WTC11 (cell line): ENCODE data around the gene PYGB. TPM values are rescaled to one million over a fixed set of nuclear protein-coding genes. Genes with fewer than 3 reads are reported as not detected.

Experiments used
- ATAC-seq: fragments of 200-7000 bp; cut with Tn5 transposase; 2 replicates; pipeline ENCODE4 v1.10.0; 2021; ENCODE audit warnings: mild to moderate bottlenecking, moderate library complexity
- CTCF ChIA-PET: fragments of 300-600 bp; sonication (Branson Sonifier 250); formaldehyde crosslinking; loops from one replicate; lab custom pipeline; 2021; ENCODE audit warnings: antibody characterized with exemption; lab: Charles Lee
- POLR2A ChIA-PET: fragments of 350-600 bp; sonication (Branson Sonifier 250); formaldehyde crosslinking; loops from one replicate; lab custom pipeline; 2021; ENCODE audit warnings: antibody characterized with exemption; lab: Charles Lee
- DNase-seq: peaks from one replicate; pipeline ENCODE4 v3.0.0; 2021; ENCODE audit warnings: low spot score
- H3K27ac Mint-ChIP-seq: 2 replicates; pipeline ENCODE4 v1.8.0; 2021; ENCODE audit warnings: mixed read lengths
- H3K27me3 Mint-ChIP-seq: 2 replicates; pipeline ENCODE4 v1.8.0; 2021; ENCODE audit warnings: low read depth, mild to moderate bottlenecking, moderate library complexity, mixed read lengths
- H3K36me3 Mint-ChIP-seq: 2 replicates; pipeline ENCODE4 v1.8.0; 2021; ENCODE audit warnings: mixed read lengths
- H3K4me1 Mint-ChIP-seq: 2 replicates; pipeline ENCODE4 v1.8.0; 2022; ENCODE audit warnings: mixed read lengths
- H3K4me3 Mint-ChIP-seq: 2 replicates; pipeline ENCODE4 v1.8.0; 2021; ENCODE audit warnings: mild to moderate bottlenecking, moderate library complexity, mixed read lengths
- H3K9me3 Mint-ChIP-seq: 2 replicates; pipeline ENCODE4 v1.8.0; 2021; ENCODE audit warnings: mixed read lengths
- ATF1 ChIP-seq: sonication (generic); formaldehyde crosslinking; IDR thresholded peaks from 2 replicates; pipeline ENCODE4 v1.8.1; 2023; ENCODE audit warnings: mild to moderate bottlenecking, moderate library complexity, missing genetic modification reagents
- CREM ChIP-seq: sonication (generic); formaldehyde crosslinking; IDR thresholded peaks from 2 replicates; pipeline ENCODE4 v1.8.1; 2022; ENCODE audit warnings: mild to moderate bottlenecking, missing genetic modification reagents, moderate library complexity
- EMX1 ChIP-seq: fragments of 250-450 bp; sonication (Bioruptor Pico); IDR thresholded peaks from 2 replicates; pipeline ENCODE4 v1.8.0; 2021; ENCODE audit warnings: mild to moderate bottlenecking
- FOXK1 ChIP-seq: sonication (generic); formaldehyde crosslinking; IDR thresholded peaks from 2 replicates; pipeline ENCODE4 v1.8.0; 2022; ENCODE audit warnings: mild to moderate bottlenecking, moderate library complexity, missing genetic modification reagents
- GTF2I ChIP-seq: fragments of 250-450 bp; sonication (Bioruptor Pico); conservative IDR thresholded peaks from 2 replicates; pipeline ENCODE4 v1.4.0; 2021; ENCODE audit warnings: mild to moderate bottlenecking
- NFATC4 ChIP-seq: fragments of 250-450 bp; sonication (Bioruptor Pico); IDR thresholded peaks from 2 replicates; pipeline ENCODE4 v1.9.0; 2021; ENCODE audit warnings: mild to moderate bottlenecking
- NFE2L1 ChIP-seq: sonication (generic); formaldehyde crosslinking; IDR thresholded peaks from 2 replicates; pipeline ENCODE4 v1.8.1; 2023; ENCODE audit warnings: missing genetic modification reagents
- NR3C1 ChIP-seq: sonication (generic); formaldehyde crosslinking; conservative IDR thresholded peaks from 2 replicates; pipeline ENCODE4 v1.8.1; 2023; ENCODE audit warnings: low read depth, mild to moderate bottlenecking, missing genetic modification reagents
- PRRX2 ChIP-seq: fragments of 250-450 bp; sonication (Bioruptor Pico); IDR thresholded peaks from 2 replicates; pipeline ENCODE4 v1.8.0; 2021; ENCODE audit warnings: mild to moderate bottlenecking
- RELA ChIP-seq: sonication (generic); formaldehyde crosslinking; IDR thresholded peaks from 2 replicates; pipeline ENCODE4 v1.8.1; 2022; ENCODE audit warnings: missing genetic modification reagents, mild to moderate bottlenecking, borderline replicate concordance
- TEAD1 ChIP-seq: sonication (generic); formaldehyde crosslinking; IDR thresholded peaks from 2 replicates; pipeline ENCODE4 v1.8.0; 2022; ENCODE audit warnings: mild to moderate bottlenecking, missing genetic modification reagents
- ZNF121 ChIP-seq: sonication (generic); formaldehyde crosslinking; IDR thresholded peaks from 2 replicates; pipeline ENCODE4 v1.8.0; 2023; ENCODE audit warnings: missing genetic modification reagents
- ZNF317 ChIP-seq: sonication (generic); formaldehyde crosslinking; IDR thresholded peaks from 2 replicates; pipeline ENCODE4 v1.8.1; 2023; ENCODE audit warnings: low read depth, mild to moderate bottlenecking, moderate library complexity, missing genetic modification reagents, borderline replicate concordance
- ZNF423 ChIP-seq: fragments of 250-450 bp; sonication (Bioruptor Pico); IDR thresholded peaks from 2 replicates; pipeline ENCODE4 v2.1.2; 2022; ENCODE audit warnings: mild to moderate bottlenecking, moderate library complexity
- total RNA-seq: library from RNA; stranded (reverse); gene quantifications from 3 replicates; pipeline ENCODE4 v1.2.3, GENCODE V29; 2021
- TF ChIP-seq, protein P1 (sequence below): sonication (generic); formaldehyde crosslinking; IDR thresholded peaks from 2 replicates; pipeline ENCODE4 v1.8.1; 2023; ENCODE audit warnings: mild to moderate bottlenecking, missing genetic modification reagents
- TF ChIP-seq, protein P2 (sequence below): sonication (generic); formaldehyde crosslinking; IDR thresholded peaks from 2 replicates; pipeline ENCODE4 v1.8.1; 2023; ENCODE audit warnings: mild to moderate bottlenecking, moderate library complexity, missing genetic modification reagents
- TF ChIP-seq, protein P3 (sequence below): sonication (generic); formaldehyde crosslinking; IDR thresholded peaks from 2 replicates; pipeline ENCODE4 v1.8.0; 2022; ENCODE audit warnings: mild to moderate bottlenecking, missing genetic modification reagents
- TF ChIP-seq, protein P4 (sequence below): sonication (generic); formaldehyde crosslinking; IDR thresholded peaks from 2 replicates; pipeline ENCODE4 v1.8.1; 2022; ENCODE audit warnings: mild to moderate bottlenecking, moderate library complexity, missing genetic modification reagents
- TF ChIP-seq, protein P5 (sequence below): sonication (generic); formaldehyde crosslinking; IDR thresholded peaks from 2 replicates; pipeline ENCODE4 v1.8.0; 2022; ENCODE audit warnings: mild to moderate bottlenecking, missing genetic modification reagents

The PYGB gene
- total RNA-seq, 1 experiment from 2014 or later: 48.5 TPM

DNA sequence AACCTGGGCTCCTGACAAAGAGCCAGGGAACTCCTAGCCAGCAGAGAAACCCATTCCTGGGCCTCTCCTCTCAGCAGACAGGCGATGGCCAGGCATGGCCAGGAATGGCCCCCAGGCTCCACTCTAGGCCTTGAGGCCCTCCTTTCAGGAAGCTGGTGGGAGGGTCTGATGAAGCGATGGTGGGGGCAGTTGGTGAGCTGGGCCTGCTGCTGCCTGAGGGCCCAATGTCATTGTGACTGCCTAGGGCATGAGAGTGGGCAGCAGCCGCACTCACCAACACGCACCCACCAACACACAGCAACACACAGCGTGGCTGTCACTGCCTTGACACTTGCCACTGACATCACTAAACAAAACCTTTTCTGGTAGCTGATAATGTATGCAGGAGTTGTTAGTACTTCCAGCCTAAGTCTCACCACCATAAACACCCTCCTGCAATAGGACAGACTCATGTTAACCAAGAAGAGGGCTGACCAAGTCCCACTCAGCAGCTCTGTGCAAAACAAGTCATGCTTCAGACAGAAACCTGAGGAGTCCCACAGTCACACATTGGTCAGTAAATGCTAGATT lies 73.5 kb downstream of the PYGB start (continued):
- TF ChIP-seq, protein P1, sequence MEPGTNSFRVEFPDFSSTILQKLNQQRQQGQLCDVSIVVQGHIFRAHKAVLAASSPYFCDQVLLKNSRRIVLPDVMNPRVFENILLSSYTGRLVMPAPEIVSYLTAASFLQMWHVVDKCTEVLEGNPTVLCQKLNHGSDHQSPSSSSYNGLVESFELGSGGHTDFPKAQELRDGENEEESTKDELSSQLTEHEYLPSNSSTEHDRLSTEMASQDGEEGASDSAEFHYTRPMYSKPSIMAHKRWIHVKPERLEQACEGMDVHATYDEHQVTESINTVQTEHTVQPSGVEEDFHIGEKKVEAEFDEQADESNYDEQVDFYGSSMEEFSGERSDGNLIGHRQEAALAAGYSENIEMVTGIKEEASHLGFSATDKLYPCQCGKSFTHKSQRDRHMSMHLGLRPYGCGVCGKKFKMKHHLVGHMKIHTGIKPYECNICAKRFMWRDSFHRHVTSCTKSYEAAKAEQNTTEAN (CRISPR knock-in tag): no peak

DNA sequence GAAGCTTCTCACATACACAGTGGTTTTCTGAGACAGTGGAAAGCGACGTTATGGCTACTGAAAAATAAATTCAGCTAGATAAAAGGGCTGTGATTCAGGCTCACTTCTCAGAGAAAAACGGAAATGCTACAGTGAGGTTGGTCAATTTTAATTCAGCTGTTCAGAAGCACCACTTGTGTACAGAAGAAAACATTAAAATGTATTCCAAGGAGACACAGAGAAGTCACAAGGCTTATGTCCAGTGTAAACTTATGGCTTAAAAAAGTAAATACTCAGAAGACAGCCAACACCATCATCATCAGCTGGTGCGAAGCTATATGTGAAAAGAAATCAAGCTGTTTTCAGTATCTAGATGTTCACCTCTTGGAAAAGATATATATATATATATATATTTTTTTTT lies 74.1 kb downstream of the PYGB start:
- POLR2A ChIA-PET: no interaction called here
- Mint-ChIP-seq H3K27ac (no peak overlapping the region), H3K36me3 (peaks cover 28% of the 10 kb centered on the region), H3K9me3 (no peaks in the 10 kb centered on the region), H3K4me1 (peaks cover 33% of the 10 kb centered on the region), H3K4me3 (no peak overlapping the region), H3K27me3 (no peaks in the 10 kb centered on the region)
- ATAC-seq (no peak), DNase-seq (no peak)
- no peak for TF ChIP-seq NFE2L1 (CRISPR knock-in tag)
- TF ChIP-seq, protein P2, sequence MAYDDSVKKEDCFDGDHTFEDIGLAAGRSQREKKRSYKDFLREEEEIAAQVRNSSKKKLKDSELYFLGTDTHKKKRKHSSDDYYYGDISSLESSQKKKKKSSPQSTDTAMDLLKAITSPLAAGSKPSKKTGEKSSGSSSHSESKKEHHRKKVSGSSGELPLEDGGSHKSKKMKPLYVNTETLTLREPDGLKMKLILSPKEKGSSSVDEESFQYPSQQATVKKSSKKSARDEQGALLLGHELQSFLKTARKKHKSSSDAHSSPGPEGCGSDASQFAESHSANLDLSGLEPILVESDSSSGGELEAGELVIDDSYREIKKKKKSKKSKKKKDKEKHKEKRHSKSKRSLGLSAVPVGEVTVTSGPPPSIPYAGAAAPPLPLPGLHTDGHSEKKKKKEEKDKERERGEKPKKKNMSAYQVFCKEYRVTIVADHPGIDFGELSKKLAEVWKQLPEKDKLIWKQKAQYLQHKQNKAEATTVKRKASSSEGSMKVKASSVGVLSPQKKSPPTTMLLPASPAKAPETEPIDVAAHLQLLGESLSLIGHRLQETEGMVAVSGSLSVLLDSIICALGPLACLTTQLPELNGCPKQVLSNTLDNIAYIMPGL (CRISPR knock-in tag): no peak
- TF ChIP-seq EMX1 (CRISPR knock-in tag): no peak
- TF ChIP-seq CREM (CRISPR knock-in tag): no peak
- TF ChIP-seq ATF1 (CRISPR knock-in tag): no peak
- no peak for TF ChIP-seq PRRX2
- TF ChIP-seq ZNF121 (CRISPR knock-in tag): no peak
- TF ChIP-seq, protein P3, sequence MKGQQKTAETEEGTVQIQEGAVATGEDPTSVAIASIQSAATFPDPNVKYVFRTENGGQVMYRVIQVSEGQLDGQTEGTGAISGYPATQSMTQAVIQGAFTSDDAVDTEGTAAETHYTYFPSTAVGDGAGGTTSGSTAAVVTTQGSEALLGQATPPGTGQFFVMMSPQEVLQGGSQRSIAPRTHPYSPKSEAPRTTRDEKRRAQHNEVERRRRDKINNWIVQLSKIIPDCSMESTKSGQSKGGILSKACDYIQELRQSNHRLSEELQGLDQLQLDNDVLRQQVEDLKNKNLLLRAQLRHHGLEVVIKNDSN (CRISPR knock-in tag): no peak
- TF ChIP-seq NR3C1 (CRISPR knock-in tag): no peak
- no peak for TF ChIP-seq NFATC4
- TF ChIP-seq GTF2I: no peak
- TF ChIP-seq, protein P4, sequence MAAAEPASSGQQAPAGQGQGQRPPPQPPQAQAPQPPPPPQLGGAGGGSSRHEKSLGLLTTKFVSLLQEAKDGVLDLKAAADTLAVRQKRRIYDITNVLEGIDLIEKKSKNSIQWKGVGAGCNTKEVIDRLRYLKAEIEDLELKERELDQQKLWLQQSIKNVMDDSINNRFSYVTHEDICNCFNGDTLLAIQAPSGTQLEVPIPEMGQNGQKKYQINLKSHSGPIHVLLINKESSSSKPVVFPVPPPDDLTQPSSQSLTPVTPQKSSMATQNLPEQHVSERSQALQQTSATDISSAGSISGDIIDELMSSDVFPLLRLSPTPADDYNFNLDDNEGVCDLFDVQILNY (CRISPR knock-in tag): no peak
- TF ChIP-seq, protein P1 (CRISPR knock-in tag): no peak
- TF ChIP-seq, protein P5, sequence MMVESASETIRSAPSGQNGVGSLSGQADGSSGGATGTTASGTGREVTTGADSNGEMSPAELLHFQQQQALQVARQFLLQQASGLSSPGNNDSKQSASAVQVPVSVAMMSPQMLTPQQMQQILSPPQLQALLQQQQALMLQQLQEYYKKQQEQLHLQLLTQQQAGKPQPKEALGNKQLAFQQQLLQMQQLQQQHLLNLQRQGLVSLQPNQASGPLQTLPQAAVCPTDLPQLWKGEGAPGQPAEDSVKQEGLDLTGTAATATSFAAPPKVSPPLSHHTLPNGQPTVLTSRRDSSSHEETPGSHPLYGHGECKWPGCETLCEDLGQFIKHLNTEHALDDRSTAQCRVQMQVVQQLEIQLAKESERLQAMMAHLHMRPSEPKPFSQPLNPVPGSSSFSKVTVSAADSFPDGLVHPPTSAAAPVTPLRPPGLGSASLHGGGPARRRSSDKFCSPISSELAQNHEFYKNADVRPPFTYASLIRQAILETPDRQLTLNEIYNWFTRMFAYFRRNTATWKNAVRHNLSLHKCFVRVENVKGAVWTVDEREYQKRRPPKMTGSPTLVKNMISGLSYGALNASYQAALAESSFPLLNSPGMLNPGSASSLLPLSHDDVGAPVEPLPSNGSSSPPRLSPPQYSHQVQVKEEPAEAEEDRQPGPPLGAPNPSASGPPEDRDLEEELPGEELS (CRISPR knock-in tag): no peak
- no peak for TF ChIP-seq ZNF423 (CRISPR knock-in tag)
- TF ChIP-seq FOXK1 (CRISPR knock-in tag): no peak
- no peak for TF ChIP-seq TEAD1 (CRISPR knock-in tag)
- TF ChIP-seq ZNF317 (CRISPR knock-in tag): no peak
- TF ChIP-seq RELA: no peak
- CTCF ChIA-PET: interaction anchor here (0.8 to 1.2 kb wide), 2 partner anchors 14 to 77 kb away, joined by 3 to 4 read pairs; no protein-coding TSS in a partner anchor
